Smooth muscle cell (in vitro differentiated cells): ENCODE data around the gene PLTP. TPM values are rescaled to one million over a fixed set of nuclear protein-coding genes. Genes with fewer than 3 reads are reported as not detected.

Experiments
- DNase-seq: peaks from one replicate; lab custom pipeline; 2025; ENCODE audit not compliant: unreplicated experiment; lab: John Stamatoyannopoulos, UW
- H2AFZ ChIP-seq: fragments of 200-600 bp; sonication (generic); 2 replicates; pipeline ENCODE4 v1.6.0; 2016; ENCODE audit warnings: antibody characterized with exemption, low read depth, mild to moderate bottlenecking
- H3F3A ChIP-seq: fragments of 200-600 bp; sonication (generic); 2 replicates; pipeline ENCODE4 v1.6.0; 2017; ENCODE audit warnings: antibody characterized with exemption, low read depth
- H3K27ac ChIP-seq: fragments of 200-600 bp; sonication (generic); 2 replicates; pipeline ENCODE4 v1.5.1; 2016; ENCODE audit warnings: low read depth, mild to moderate bottlenecking
- H3K27me3 ChIP-seq: fragments of 200-600 bp; sonication (generic); 2 replicates; pipeline ENCODE4 v1.6.1; 2016; ENCODE audit warnings: low read depth, mild to moderate bottlenecking
- H3K36me3 ChIP-seq: fragments of 200-600 bp; sonication (generic); 2 replicates; pipeline ENCODE4 v1.5.1; 2016; ENCODE audit warnings: low read depth
- H3K4me1 ChIP-seq: fragments of 200-600 bp; sonication (generic); 2 replicates; pipeline ENCODE4 v1.5.1; 2016; ENCODE audit warnings: low read depth
- H3K4me2 ChIP-seq: fragments of 200-600 bp; sonication (generic); 2 replicates; pipeline ENCODE4 v1.6.0; 2016; ENCODE audit warnings: mild to moderate bottlenecking
- H3K4me3 ChIP-seq: fragments of 200-600 bp; sonication (generic); 2 replicates; pipeline ENCODE4 v1.5.1; 2016; ENCODE audit warnings: mild to moderate bottlenecking
- H3K79me2 ChIP-seq: fragments of 200-600 bp; sonication (generic); 2 replicates; pipeline ENCODE4 v1.6.0; 2016; ENCODE audit warnings: low read depth, mild to moderate bottlenecking
- H3K9ac ChIP-seq: fragments of 200-600 bp; sonication (generic); 2 replicates; pipeline ENCODE4 v1.6.0; 2016; ENCODE audit warnings: low read depth
- H3K9me3 ChIP-seq: fragments of 200-600 bp; sonication (generic); replicated peaks from 2 replicates; pipeline ENCODE4 v1.5.1; 2016; ENCODE audit warnings: low read depth
- H4K20me1 ChIP-seq: fragments of 200-600 bp; sonication (generic); 2 replicates; pipeline ENCODE4 v1.6.0; 2016; ENCODE audit warnings: low read depth
- CTCF ChIP-seq: fragments of 200-600 bp; sonication (generic); IDR thresholded peaks from 2 replicates; pipeline ENCODE4 v1.5.1; 2017; ENCODE audit warnings: borderline replicate concordance, mild to moderate bottlenecking, antibody characterized with exemption; ENCODE audit not compliant: insufficient read depth, poor library complexity, severe bottlenecking
- WGBS: methylation state at CpG from one replicate; pipeline ENCODE4 v1.1.7; 2016; ENCODE audit warnings: low lambda C conversion rate; 5-methylcytosine and 5-hydroxymethylcytosine counted together
- polyA plus RNA-seq: library from polyadenylated mRNA; unstranded; fragments of >200 nt; fragmentation: Nextera tagmentation; extraction: Ambion mirVana; gene quantifications from 2 replicates; pipeline ENCODE4 v1.2.1, GENCODE V29; 2016
- total RNA-seq: library from RNA; depleted of rRNA; stranded (reverse); fragments of >200 nt; gene quantifications from 2 replicates; pipeline ENCODE4 v1.2.3, GENCODE V29; 2014

Gene PLTP
- total and polyA plus RNA-seq, 2 experiments from 2014 or later, result 81.0 to 262 TPM

GRCh38 chr20:45947110-45947866, 35.3 kb upstream of the PLTP start:
- Histone ChIP-seq H3K4me3 (no peak overlapping the region), H3K79me2 (no peaks in the 10 kb centered on the region), H3K9me3 (no peaks in the 10 kb centered on the region), H4K20me1 (no peaks in the 10 kb centered on the region), H3F3A (peaks cover 8% of the 10 kb centered on the region), H3K4me1 (no peaks in the 10 kb centered on the region), H2AFZ (no peak overlapping the region), H3K36me3 (no peaks in the 10 kb centered on the region), H3K9ac (no peak overlapping the region), H3K27me3 (no peaks in the 10 kb centered on the region), H3K27ac (no peak overlapping the region), H3K4me2 (no peak overlapping the region)
- TF ChIP-seq CTCF, result no peak
- no peak for DNase-seq
- 97% methylated on average over 26 of the region's 29 CpGs for WGBS

- Histone ChIP-seq H3K27me3 (no peaks in the 10 kb centered on the region), H2AFZ (no peak overlapping the region), H3K4me3 (no peak overlapping the region), H4K20me1 (no peaks in the 10 kb centered on the region), H3K36me3 (no peaks in the 10 kb centered on the region), H3K4me2 (no peak overlapping the region), H3K79me2 (no peaks in the 10 kb centered on the region), H3F3A (peaks cover 8% of the 10 kb centered on the region), H3K9ac (no peak overlapping the region), H3K9me3 (no peaks in the 10 kb centered on the region), H3K27ac (no peak overlapping the region), H3K4me1 (no peaks in the 10 kb centered on the region)
- WGBS, result 93% methylated on average over 20 of the region's 20 CpGs
- DNase-seq, result no peak
- no peak for TF ChIP-seq CTCF
Measured at GRCh38 chr20:45946149-45946970, 34.4 kb upstream of the PLTP start.

GRCh38 chr20:45945678-45946148, 33.8 kb upstream of the PLTP start:
- H3K4me2 ChIP-seq, result no peak overlapping the region
- WGBS, result 92% methylated on average over 13 of the region's 13 CpGs
- no peaks in the 10 kb centered on the region for H4K20me1 ChIP-seq
- H3K9ac ChIP-seq, result no peak overlapping the region
- H3K36me3 ChIP-seq, result no peaks in the 10 kb centered on the region
- H3K9me3 ChIP-seq, result no peaks in the 10 kb centered on the region
- H3K4me3 ChIP-seq, result no peak overlapping the region
- H3K79me2 ChIP-seq, result no peaks in the 10 kb centered on the region
- no peak overlapping the region for H2AFZ ChIP-seq
- no peak for DNase-seq
- TF ChIP-seq CTCF, result no peak
- no peaks in the 10 kb centered on the region for H3K27me3 ChIP-seq
- peaks cover 8% of the 10 kb centered on the region for H3F3A ChIP-seq
- H3K4me1 ChIP-seq, result no peaks in the 10 kb centered on the region
- no peak overlapping the region for H3K27ac ChIP-seq
